ENCODE results near the gene SPINDOC. TPM values are rescaled to one million over a fixed set of nuclear protein-coding genes. Genes with fewer than 3 reads are reported as not detected.
"Not testable (repeated sequence)": the region's sequence is repeated elsewhere in the genome, so short reads cannot be mapped to it uniquely, and the experiment has no call there.

The SPINDOC gene
- total RNA-seq, 1 donor, result 17.7 TPM

- H3K79me2 ChIP-seq (ENCODE audit: insufficient read depth, low read length), result peaks cover 80% of the 10 kb centered on the region
- H3K36me3 ChIP-seq (ENCODE audit: insufficient read depth, low read length), result peaks cover 8% of the 10 kb centered on the region
- peaks cover 34% of the 10 kb centered on the region for H4K20me1 ChIP-seq (ENCODE audit: insufficient read depth, low read length)
- no peak overlapping the region for H2AFZ ChIP-seq (ENCODE audit: low read length)
- TF ChIP-seq CTCF (IDR thresholded peaks at IDR 0.05; ENCODE audit: extremely low read depth, low read depth, low read length), result no peak
- no peak overlapping the region for H3K4me2 ChIP-seq (ENCODE audit: insufficient read depth, low read length)
- no peak overlapping the region for H3K27ac ChIP-seq (ENCODE audit: low read depth, low read length)
- H3K9me3 ChIP-seq (ENCODE audit: low read depth, low read length), result no peaks in the 10 kb centered on the region
- H3K4me1 ChIP-seq (ENCODE audit: insufficient read depth, low read length), result peaks cover 20% of the 10 kb centered on the region
- no peak for DNase-seq (ENCODE audit: insufficient read length, low spot score, missing footprints)
- no peaks in the 10 kb centered on the region for H3K27me3 ChIP-seq (ENCODE audit: insufficient read depth, low read length)
- H3K4me3 ChIP-seq (ENCODE audit: insufficient read depth, low read length), result no peak overlapping the region
Observed at GRCh38 chr11:63862923-63863322, 49.7 kb downstream of the SPINDOC start.

DNA sequence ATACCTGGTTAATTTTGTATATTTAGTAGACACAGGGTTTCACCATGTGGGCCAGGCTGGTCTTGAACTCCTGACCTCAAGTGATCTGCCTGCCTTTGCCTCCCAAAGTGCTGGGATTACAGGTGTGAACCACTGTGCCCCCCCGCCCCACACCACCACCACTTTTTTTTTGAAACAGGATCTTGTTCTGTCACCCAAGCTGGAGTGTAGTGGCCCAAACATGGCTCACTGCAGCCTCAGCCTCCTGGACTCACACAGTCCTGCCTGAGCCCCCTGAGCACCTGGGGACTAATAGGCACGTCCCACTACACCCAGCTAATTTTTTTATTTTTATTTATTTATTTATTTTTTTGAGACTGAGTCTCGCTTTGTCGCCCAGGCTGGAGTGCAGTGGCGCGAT, 50.4 kb downstream of the SPINDOC start:
- not testable (repeated sequence) for H3K4me3 ChIP-seq (ENCODE audit: insufficient read depth, low read length); H3K4me2 ChIP-seq (ENCODE audit: insufficient read depth, low read length)
- H3K79me2 ChIP-seq (ENCODE audit: insufficient read depth, low read length), result peaks cover 80% of the 10 kb centered on the region

DNA sequence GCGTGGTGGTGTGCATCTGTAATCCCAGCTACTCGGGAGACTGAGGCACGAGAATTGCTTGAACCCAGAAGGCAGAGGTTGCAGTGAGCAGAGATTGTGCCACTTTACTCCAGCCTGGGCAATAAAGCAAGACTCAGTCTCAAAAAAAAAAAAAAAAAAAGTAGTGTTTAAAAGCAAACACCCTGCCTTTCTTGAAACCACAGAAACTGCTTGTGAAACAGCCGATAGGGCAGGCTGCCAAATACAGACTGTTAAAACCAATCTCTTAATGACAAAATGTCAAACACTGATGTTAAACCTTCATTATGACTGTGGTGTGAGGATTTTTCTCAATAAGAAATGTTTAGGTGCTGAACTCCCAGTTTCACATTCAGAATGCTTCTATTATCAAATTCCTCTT, 53.0 kb downstream of the SPINDOC start:
- H3K79me2 ChIP-seq (ENCODE audit: insufficient read depth, low read length), result peaks cover 86% of the 10 kb centered on the region
- peaks cover 8% of the 10 kb centered on the region for H3K36me3 ChIP-seq (ENCODE audit: insufficient read depth, low read length)
- no peaks in the 10 kb centered on the region for H3K9me3 ChIP-seq (ENCODE audit: low read depth, low read length)
- DNase-seq (ENCODE audit: insufficient read length, low spot score, missing footprints), result no peak
- H3K4me2 ChIP-seq (ENCODE audit: insufficient read depth, low read length), result no peak overlapping the region
- no peak overlapping the region for H3K4me3 ChIP-seq (ENCODE audit: insufficient read depth, low read length)
- H3K27ac ChIP-seq (ENCODE audit: low read depth, low read length), result no peak overlapping the region
- H4K20me1 ChIP-seq (ENCODE audit: insufficient read depth, low read length), result peaks cover 51% of the 10 kb centered on the region
- no peaks in the 10 kb centered on the region for H3K27me3 ChIP-seq (ENCODE audit: insufficient read depth, low read length)
- H3K4me1 ChIP-seq (ENCODE audit: insufficient read depth, low read length), result peaks cover 30% of the 10 kb centered on the region
- no peak overlapping the region for H2AFZ ChIP-seq (ENCODE audit: low read length)
- TF ChIP-seq CTCF (IDR thresholded peaks at IDR 0.05; ENCODE audit: extremely low read depth, low read depth, low read length), result no peak

More for the DNA sequence above, 50.4 kb downstream of the SPINDOC start:
- H3K27ac ChIP-seq (ENCODE audit: low read depth, low read length); H3K36me3 ChIP-seq (ENCODE audit: insufficient read depth, low read length); H3K9me3 ChIP-seq (ENCODE audit: low read depth, low read length); H3K27me3 ChIP-seq (ENCODE audit: insufficient read depth, low read length); DNase-seq (ENCODE audit: insufficient read length, low spot score, missing footprints); H2AFZ ChIP-seq (ENCODE audit: low read length): not testable (repeated sequence)
- H4K20me1 ChIP-seq (ENCODE audit: insufficient read depth, low read length), result peaks cover 33% of the 10 kb centered on the region
- H3K4me1 ChIP-seq (ENCODE audit: insufficient read depth, low read length), result peaks cover 13% of the 10 kb centered on the region

DNA sequence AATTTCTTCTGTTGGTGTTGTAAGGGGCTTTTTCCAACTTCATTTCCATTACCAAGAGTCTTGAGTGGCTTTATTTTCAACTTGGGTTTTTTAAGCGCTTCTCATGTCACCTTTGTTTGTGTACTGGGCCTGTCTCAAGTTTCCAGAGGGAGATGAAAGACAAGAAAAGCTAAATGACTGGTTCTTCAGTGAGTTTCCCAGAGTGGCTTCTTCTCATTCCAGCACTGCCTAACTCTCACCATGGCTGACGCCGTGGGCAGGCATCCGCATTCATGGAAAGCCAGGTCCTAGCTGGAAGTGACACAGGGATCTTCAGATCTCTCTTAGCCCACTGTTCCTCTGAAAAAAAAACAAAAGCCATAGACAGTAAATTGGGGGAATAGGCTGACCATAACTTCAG, 54.3 kb downstream of the SPINDOC start:
- DNase-seq (ENCODE audit: insufficient read length, low spot score, missing footprints), result no peak
- H3K27me3 ChIP-seq (ENCODE audit: insufficient read depth, low read length), result no peaks in the 10 kb centered on the region
- no peak overlapping the region for H3K4me3 ChIP-seq (ENCODE audit: insufficient read depth, low read length)
- H3K9me3 ChIP-seq (ENCODE audit: low read depth, low read length), result no peaks in the 10 kb centered on the region
- H3K4me1 ChIP-seq (ENCODE audit: insufficient read depth, low read length), result peaks cover 42% of the 10 kb centered on the region
- H2AFZ ChIP-seq (ENCODE audit: low read length), result no peak overlapping the region
- peaks cover 5% of the 10 kb centered on the region for H3K36me3 ChIP-seq (ENCODE audit: insufficient read depth, low read length)
- H3K4me2 ChIP-seq (ENCODE audit: insufficient read depth, low read length), result no peak overlapping the region
- peaks cover 62% of the 10 kb centered on the region for H4K20me1 ChIP-seq (ENCODE audit: insufficient read depth, low read length)
- peaks cover 83% of the 10 kb centered on the region for H3K79me2 ChIP-seq (ENCODE audit: insufficient read depth, low read length)
- no peak overlapping the region for H3K27ac ChIP-seq (ENCODE audit: low read depth, low read length)
- TF ChIP-seq CTCF (IDR thresholded peaks at IDR 0.05; ENCODE audit: extremely low read depth, low read depth, low read length), result no peak

All from osteoblast (primary cell).